Tibial nerve (tissue), 3 donors: ENCODE data around the gene TMCC2.

ENCODE experiments used
- CTCF ChIP-seq, 5 experiments: fragments of 200-600 bp in 3 of 5; fragments of 450-650 bp in 2 of 5; sonication (generic) in 3 of 5; IDR thresholded peaks; one replicate each; pipeline ENCODE4 v1.5.1; 2016 to 2019; ENCODE audit warnings: antibody characterized with exemption in 5 of 5, mild to moderate bottlenecking in 3 of 5, moderate library complexity in 2 of 5
- POLR2A ChIP-seq, 2 donors: fragments of 450-650 bp; IDR thresholded peaks; one replicate each; pipeline ENCODE4 v1.6.1; 2017; ENCODE audit warnings: antibody characterized with exemption in 2 of 2, mild to moderate bottlenecking in 2 of 2, moderate library complexity in 2 of 2

- TF ChIP-seq CTCF (IDR thresholded peaks at IDR 0.05) (no peak), POLR2A (IDR thresholded peaks at IDR 0.05) (no peak)
Measured at GRCh38 chr1:205240569-205240968, 12.8 kb downstream of the TMCC2 start.
